Skeletal muscle cell (primary cell): ENCODE results near the gene PTPRS.
A peak's percentile ranks its signal among the peaks of the same experiment; 100 is the strongest.

Experiments used
- DNase-seq: peaks from one replicate; pipeline ENCODE4 v3.0.0-alpha.2; 2010; ENCODE audit warnings: low read depth
- H3K4me3 ChIP-seq: 2 replicates; pipeline ENCODE4 v1.5.1; 2011; ENCODE audit warnings: low read depth, mild to moderate bottlenecking, control low read depth, low read length, moderate library complexity

The PTPRS gene

DNA sequence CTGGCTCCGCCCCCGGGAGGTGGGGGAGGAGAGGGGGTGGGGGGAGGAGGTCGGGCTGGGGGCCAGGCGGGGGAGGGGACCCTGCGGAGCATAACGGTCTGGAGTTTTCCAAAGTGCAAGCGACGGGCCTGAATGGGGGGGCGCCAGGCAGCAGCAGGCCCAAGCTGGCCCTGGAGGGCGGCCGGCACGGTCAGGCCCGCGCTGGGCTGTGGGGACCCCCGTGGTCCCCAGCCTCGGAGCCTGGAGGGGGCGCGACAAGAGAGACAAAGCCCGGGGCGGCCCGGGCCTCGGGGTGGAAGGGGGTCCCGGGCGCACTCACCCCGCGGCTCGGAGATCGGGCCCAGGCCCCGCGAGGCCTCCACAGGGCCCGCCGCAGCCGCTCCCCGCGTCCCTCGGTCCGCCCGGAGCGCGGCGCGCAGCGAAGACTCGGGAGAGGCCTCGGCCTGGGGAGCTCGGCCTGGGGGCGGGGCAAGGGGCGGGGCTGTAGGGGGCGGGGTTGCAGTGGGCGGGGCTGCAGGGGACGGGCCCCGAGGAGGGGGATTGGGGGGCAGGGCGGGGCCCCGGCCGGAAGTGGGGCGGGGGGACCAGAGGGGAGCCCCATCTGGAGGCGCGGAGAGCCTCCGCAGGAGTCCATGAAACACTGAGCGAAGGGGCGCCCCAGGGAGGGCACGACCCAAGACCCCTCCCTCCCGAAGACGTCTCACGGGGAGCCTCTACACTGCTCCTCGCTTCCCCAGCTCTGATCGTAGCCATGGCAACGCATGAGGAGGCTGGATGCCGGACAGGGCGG, 47.6 kb downstream of the PTPRS start:
- DNase-seq: no peak
- H3K4me3 ChIP-seq: peak overlapping the region; percentile 74

DNA sequence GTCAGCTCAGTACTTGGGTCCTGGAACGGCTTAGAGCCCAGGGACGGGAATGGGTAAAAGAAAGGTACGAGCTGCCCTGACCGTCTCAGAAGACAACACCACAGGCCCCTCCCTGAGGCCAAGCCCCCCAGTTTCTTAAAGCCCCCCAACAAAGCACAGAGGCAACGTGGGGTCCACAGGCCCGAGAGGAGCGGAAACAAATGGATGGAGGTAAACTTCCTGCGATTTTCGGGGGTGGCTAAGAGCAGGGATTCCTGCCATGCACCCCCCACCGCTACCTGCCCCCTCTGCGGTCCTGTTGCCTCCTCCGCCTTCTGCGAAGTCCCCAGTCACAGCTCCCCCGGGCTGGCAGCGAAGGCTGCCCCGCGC, 48.2 kb downstream of the PTPRS start:
- H3K4me3 ChIP-seq: peak overlapping the region; percentile 74
- no peak for DNase-seq

DNA sequence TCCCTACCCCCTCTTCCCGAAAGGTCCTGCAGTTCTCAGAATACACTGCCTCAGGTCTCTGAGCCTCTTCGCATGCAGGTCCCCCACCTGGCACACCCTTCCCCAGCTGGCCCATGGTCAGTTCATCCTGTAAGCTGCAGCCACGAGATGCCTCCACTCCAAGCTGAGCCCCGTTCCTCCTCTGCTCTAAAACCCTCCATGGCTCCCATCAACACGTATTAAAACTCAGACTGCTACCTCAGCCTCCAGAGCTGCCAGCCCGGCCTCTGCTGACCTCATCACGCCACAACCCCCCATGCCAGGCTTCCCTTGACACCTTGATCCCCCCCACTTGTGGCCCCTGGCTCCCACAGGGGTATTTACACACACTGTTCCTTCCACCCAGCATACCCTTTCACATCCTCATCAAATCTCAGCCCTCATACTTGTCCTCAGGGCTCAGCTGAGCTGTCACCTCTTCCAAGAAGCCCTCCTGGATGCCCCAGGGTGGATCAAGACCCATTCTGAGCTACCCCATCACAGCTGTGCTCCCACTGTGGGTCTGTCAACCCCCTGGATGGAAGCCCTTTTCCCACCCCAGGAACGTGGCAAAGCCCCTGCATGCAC, 48.9 kb downstream of the PTPRS start:
- H3K4me3 ChIP-seq: peak overlapping the region; percentile 74
- no peak for DNase-seq
